Sigmoid colon (tissue), 4 donors: ENCODE data around the gene MGRN1.

ENCODE experiments used
- CTCF ChIP-seq, 4 experiments: fragments of 450-650 bp in 3 of 4; fragments of 200-600 bp in 1 of 4; IDR thresholded peaks; one replicate each; pipeline ENCODE4 v1.5.1; 2016 to 2019; ENCODE audit warnings: antibody characterized with exemption in 4 of 4, mild to moderate bottlenecking in 3 of 4, moderate library complexity in 2 of 4
- EP300 ChIP-seq, 4 donors: sonication (generic); formaldehyde crosslinking; IDR thresholded peaks; one replicate each; pipeline ENCODE4 v1.6.1; 2017; ENCODE audit warnings: antibody characterized with exemption in 4 of 4
- POLR2A ChIP-seq, 2 donors: fragments of 450-650 bp; IDR thresholded peaks; one replicate each; pipeline ENCODE4 v1.6.1; 2016; ENCODE audit warnings: antibody characterized with exemption in 2 of 2, mild to moderate bottlenecking in 2 of 2, moderate library complexity in 2 of 2
- POLR2AphosphoS5 ChIP-seq, 4 donors: sonication (generic); formaldehyde crosslinking; IDR thresholded peaks; one replicate each; pipeline ENCODE4 v1.6.1; 2017; ENCODE audit warnings: antibody characterized with exemption in 4 of 4

GRCh38 chr16:4696905-4697847 is 72.5 kb downstream of the MGRN1 start:
- TF ChIP-seq CTCF (IDR thresholded peaks at IDR 0.05) (no peak), POLR2A (IDR thresholded peaks at IDR 0.05) (no peak), EP300 (IDR thresholded peaks at IDR 0.05) (no peak), POLR2AphosphoS5 (IDR thresholded peaks at IDR 0.05) (no peak)
